IMR-90 (cell line): ENCODE measurements around the gene ZNF469.

Experiments
- ELK1 ChIP-seq: fragments of 150-350 bp; IDR thresholded peaks from 2 replicates; pipeline ENCODE4 v1.6.1; 2016; ENCODE audit warnings: low read depth, mild to moderate bottlenecking, low read length, moderate library complexity, borderline replicate concordance
- TF ChIP-seq, protein P1 (sequence below): conservative IDR thresholded peaks from 2 replicates; pipeline ENCODE4 v1.5.1; 2012; ENCODE audit warnings: mild to moderate bottlenecking, low read depth, low read length, improper control_type of control experiment

DNA sequence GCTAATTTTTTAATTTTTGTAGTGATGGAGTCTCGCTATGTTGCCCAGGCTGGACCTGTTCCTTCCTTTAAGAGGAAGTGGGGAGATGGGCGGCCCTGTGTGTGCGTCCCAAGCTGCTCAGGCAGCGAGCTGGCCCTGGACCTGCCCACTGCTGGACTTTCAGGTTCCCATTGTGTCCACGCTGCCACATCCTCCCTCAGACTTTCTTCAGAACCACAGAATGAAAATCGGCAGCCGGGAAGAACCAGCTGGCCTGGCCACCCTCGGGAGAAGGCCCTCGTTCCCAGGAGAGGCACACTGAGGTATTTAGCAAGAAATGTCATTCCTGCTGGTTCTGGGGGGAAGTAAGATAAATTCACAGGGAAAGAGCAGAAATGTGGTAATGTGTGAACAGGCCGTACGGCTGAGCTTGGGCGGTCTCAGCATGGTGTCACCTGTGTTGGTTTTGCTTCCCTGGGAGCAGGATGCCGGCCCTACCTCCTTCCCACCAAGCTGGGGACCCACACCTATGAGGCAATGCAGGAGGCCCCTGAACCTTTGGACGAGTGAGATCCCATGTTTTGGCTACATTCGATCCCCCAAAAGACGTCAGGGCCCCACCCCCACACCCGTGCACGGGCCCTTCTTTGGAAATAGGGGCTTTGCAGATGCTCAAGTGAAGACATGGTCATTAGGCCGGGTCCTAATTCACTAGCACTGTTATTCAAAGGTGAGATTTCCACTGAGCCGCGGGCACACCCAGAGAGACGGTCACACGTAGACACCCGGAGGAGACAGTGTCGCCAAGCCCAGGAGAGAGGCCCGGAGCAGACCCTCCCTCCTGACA lies 35.9 kb upstream of the ZNF469 start:
- TF ChIP-seq, protein P1, sequence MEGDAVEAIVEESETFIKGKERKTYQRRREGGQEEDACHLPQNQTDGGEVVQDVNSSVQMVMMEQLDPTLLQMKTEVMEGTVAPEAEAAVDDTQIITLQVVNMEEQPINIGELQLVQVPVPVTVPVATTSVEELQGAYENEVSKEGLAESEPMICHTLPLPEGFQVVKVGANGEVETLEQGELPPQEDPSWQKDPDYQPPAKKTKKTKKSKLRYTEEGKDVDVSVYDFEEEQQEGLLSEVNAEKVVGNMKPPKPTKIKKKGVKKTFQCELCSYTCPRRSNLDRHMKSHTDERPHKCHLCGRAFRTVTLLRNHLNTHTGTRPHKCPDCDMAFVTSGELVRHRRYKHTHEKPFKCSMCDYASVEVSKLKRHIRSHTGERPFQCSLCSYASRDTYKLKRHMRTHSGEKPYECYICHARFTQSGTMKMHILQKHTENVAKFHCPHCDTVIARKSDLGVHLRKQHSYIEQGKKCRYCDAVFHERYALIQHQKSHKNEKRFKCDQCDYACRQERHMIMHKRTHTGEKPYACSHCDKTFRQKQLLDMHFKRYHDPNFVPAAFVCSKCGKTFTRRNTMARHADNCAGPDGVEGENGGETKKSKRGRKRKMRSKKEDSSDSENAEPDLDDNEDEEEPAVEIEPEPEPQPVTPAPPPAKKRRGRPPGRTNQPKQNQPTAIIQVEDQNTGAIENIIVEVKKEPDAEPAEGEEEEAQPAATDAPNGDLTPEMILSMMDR: no peak
- TF ChIP-seq ELK1: no peak
